GM13977 (cell line): Measurements from ENCODE around the gene RSU1.

ENCODE experiments used
- DNase-seq: peaks from one replicate; pipeline ENCODE4 v3.0.0; 2012; ENCODE audit warnings: low spot score
- in situ Hi-C: fragments of 300-500 bp; cut with MboI; formaldehyde crosslinking; loops from one replicate; pipeline ENCODE4 v1.12.0; 2022; ENCODE audit warnings: low sequenced_read_pairs, low pct_unique_long_range_greater_than_20kb, mixed read lengths, inconsistent platforms; ENCODE audit not compliant: unreplicated experiment
- TF ChIP-seq, protein P1 (sequence below): IDR thresholded peaks from 2 replicates; pipeline ENCODE4 v1.5.1; 2012; ENCODE audit warnings: mild to moderate bottlenecking, control low read depth; ENCODE audit not compliant: insufficient read depth; ENCODE audit errors: extremely low read depth, missing control alignments

The RSU1 gene

GRCh38 chr10:16856092-16856491 lies 38.9 kb upstream of the RSU1 start:
- TF ChIP-seq, protein P1, sequence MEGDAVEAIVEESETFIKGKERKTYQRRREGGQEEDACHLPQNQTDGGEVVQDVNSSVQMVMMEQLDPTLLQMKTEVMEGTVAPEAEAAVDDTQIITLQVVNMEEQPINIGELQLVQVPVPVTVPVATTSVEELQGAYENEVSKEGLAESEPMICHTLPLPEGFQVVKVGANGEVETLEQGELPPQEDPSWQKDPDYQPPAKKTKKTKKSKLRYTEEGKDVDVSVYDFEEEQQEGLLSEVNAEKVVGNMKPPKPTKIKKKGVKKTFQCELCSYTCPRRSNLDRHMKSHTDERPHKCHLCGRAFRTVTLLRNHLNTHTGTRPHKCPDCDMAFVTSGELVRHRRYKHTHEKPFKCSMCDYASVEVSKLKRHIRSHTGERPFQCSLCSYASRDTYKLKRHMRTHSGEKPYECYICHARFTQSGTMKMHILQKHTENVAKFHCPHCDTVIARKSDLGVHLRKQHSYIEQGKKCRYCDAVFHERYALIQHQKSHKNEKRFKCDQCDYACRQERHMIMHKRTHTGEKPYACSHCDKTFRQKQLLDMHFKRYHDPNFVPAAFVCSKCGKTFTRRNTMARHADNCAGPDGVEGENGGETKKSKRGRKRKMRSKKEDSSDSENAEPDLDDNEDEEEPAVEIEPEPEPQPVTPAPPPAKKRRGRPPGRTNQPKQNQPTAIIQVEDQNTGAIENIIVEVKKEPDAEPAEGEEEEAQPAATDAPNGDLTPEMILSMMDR = no peak
- DNase-seq = no peak
- in situ Hi-C loops = no loop called here

DNA sequence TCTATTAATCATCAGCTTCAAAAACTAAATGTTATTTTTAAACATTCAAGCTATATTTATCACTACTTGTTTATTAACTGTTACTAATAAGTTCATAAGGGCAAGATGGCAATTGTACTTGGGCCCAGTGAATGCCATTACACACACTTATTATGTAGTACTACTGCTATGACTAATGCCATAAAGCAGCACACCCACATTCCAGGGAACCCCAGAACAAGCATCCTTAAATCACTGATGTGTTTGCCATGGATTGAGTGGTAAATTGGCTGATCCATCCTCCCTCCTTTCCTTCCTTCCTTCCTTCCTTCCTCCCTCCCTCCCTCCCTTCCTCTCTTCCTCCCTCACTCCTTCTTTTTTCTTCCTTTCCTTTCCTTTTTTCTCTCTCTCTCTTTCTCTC lies 37.4 kb upstream of the RSU1 start:
- no peak for DNase-seq
- in situ Hi-C loops = no loop called here
- TF ChIP-seq, protein P1 = no peak

DNA sequence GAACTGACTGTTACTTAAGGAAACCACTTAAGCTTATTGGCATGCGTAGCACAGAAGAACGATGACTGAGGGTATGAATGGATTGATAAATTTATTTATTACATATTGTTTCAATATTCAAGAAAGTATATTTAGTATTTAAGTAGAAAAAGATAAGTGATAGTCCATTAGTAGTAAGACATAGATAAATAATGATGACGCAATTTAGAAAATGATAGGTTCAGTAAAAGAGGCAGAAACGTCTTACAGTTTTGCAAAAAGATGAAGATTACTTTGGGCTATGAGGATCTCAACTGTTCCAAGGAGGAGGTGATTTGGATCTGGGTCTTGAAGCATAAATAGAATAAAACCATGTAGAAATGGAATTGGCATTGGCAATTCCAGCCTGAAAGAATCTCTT lies 36.6 kb upstream of the RSU1 start:
- no peak for DNase-seq
- in situ Hi-C loops = no loop called here
- TF ChIP-seq, protein P1 = no peak

GRCh38 chr10:16853201-16853600 lies 36.0 kb upstream of the RSU1 start:
- in situ Hi-C loops = no loop called here
- DNase-seq = no peak
- TF ChIP-seq, protein P1 = peak; percentile 13

DNA sequence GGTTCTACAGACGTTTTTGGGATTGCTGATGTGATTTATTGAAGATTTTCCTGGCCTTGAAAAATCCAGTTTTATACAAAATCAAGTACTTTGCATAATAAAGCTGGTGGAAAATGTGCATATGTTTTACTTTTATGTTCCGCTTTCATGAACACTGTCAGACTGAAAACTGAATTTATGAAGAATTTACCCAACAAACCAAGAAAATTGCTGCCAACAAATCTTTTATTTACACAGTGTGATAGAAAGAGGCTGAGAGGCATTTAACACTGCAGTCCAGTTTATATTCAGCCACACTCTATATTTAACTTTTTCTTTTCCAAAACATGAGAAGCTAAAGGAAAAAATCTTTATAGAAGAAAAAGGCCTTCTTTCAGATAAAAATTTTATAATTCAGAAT lies 35.4 kb upstream of the RSU1 start:
- DNase-seq = no peak
- in situ Hi-C loops = no loop called here
- TF ChIP-seq, protein P1 = no peak

DNA sequence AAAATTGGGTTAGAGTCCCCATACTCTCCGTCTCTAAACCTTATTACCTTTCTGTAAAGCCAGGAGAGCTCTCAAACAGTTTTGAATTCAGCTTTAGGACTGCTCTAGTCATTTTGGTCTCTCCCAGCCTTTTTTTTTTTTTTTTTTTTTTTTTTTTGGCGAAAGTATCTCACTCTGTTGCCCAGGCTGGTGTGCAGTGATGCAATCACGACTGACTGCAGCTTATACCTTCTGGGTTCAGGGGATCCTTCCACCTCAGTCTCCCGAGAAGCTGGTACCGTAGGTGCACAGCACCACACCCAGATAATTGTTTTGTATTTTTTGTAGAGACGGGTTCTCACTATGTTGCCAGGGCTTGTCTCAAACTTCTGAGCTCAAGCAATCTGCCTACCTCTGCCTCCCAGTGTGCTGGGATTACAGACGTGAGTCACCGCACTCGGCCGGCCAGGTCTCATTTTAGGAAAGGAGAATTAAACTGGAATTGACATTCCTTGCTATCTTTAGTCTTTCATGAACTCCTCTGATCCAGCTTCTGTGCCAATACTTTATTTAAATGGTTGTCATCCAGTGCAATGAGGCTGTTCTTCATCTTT lies 31.4 kb upstream of the RSU1 start:
- DNase-seq = no peak
- in situ Hi-C loops = loop anchor here (10.0 to 25.0 kb wide), 2 partner anchors 406 to 589 kb away; no protein-coding TSS in a partner anchor
- TF ChIP-seq, protein P1 = no peak
